K562 (cell line): ENCODE results near the gene PUM1. TPM values are rescaled to one million over a fixed set of nuclear protein-coding genes. Genes with fewer than 3 reads are reported as not detected.

ENCODE experiments used
- BDP1 ChIP-seq: IDR thresholded peaks from 3 replicates; pipeline ENCODE4 v1.6.1; 2011; ENCODE audit not compliant: insufficient read length, insufficient read depth
- CHCHD3 ChIP-seq: fragments of 250-450 bp; sonication (Bioruptor Pico); IDR thresholded peaks from 2 replicates; pipeline ENCODE4 v2.1.2; 2022; ENCODE audit warnings: mild to moderate bottlenecking
- E2F1 ChIP-seq: sonication (generic); formaldehyde crosslinking; IDR thresholded peaks from 2 replicates; pipeline ENCODE4 v1.8.1; 2023; ENCODE audit warnings: mild to moderate bottlenecking, missing genetic modification reagents, moderate library complexity
- EP300 ChIP-seq: IDR thresholded peaks from 2 replicates; pipeline ENCODE4 v1.6.1; 2012; ENCODE audit warnings: low read length, improper control_type of control experiment
- ETV1 ChIP-seq: fragments of 450-650 bp; conservative IDR thresholded peaks from 2 replicates; pipeline ENCODE4 v1.6.1; 2016; ENCODE audit warnings: missing genetic modification characterization, control low read depth, low read depth, missing compliant biosample characterization
- FOXJ3 ChIP-seq: sonication (generic); formaldehyde crosslinking; IDR thresholded peaks from 2 replicates; pipeline ENCODE4 v1.4.0; 2020; ENCODE audit warnings: mild to moderate bottlenecking, missing genetic modification reagents
- GABPA ChIP-seq: fragments of 200-800 bp; sonication (Bioruptor generic); conservative IDR thresholded peaks from 2 replicates; pipeline ENCODE4 v1.6.1; 2016; ENCODE audit warnings: low read depth, missing genetic modification characterization, missing compliant biosample characterization
- GTF2B ChIP-seq: IDR thresholded peaks from 2 replicates; pipeline ENCODE4 v1.6.1; 2011; ENCODE audit not compliant: insufficient read length; ENCODE audit errors: extremely low read depth
- KDM1A ChIP-seq, 2 experiments: fragments of 450-650 bp; IDR thresholded peaks; 2 replicates each; pipeline ENCODE4 v1.6.1; 2016; ENCODE audit warnings: mild to moderate bottlenecking in 2 of 2
- KLF1 ChIP-seq: fragments of 450-650 bp; IDR thresholded peaks from 2 replicates; pipeline ENCODE4 v1.6.1; 2016; ENCODE audit warnings: missing genetic modification characterization, missing compliant biosample characterization
- MCM3 ChIP-seq: fragments of 450-650 bp; IDR thresholded peaks from 2 replicates; pipeline ENCODE4 v1.6.1; 2016
- MNT ChIP-seq, 2 experiments: fragments of 450-650 bp; conservative IDR thresholded peaks; 2 replicates each; pipeline ENCODE4 v1.6.1; 2017; ENCODE audit warnings: mild to moderate bottlenecking in 2 of 2, moderate library complexity in 2 of 2
- NCOA2 ChIP-seq, 2 experiments: fragments of 450-650 bp; IDR thresholded peaks; 2 replicates each; pipeline ENCODE4 v1.6.1; 2018; ENCODE audit warnings: mild to moderate bottlenecking in 2 of 2, moderate library complexity in 1 of 2; ENCODE audit not compliant: partially characterized antibody in 2 of 2
- RBM15 ChIP-seq: fragments of 200-400 bp; formaldehyde crosslinking; IDR thresholded peaks from 2 replicates; pipeline ENCODE4 v1.6.1; 2018; ENCODE audit warnings: mild to moderate bottlenecking, low read length, moderate library complexity; ENCODE audit not compliant: insufficient read depth
- SAFB2 ChIP-seq: fragments of 200-400 bp; formaldehyde crosslinking; IDR thresholded peaks from 2 replicates; pipeline ENCODE4 v1.6.1; 2018; ENCODE audit warnings: borderline replicate concordance, low read length, low read depth, moderate library complexity; ENCODE audit not compliant: severe bottlenecking
- YY1 ChIP-seq, 3 experiments: IDR thresholded peaks; 2 replicates each; pipeline ENCODE4 v1.6.1; 2011; ENCODE audit warnings: low read length in 2 of 3, mild to moderate bottlenecking in 2 of 3, moderate library complexity in 2 of 3, borderline replicate concordance in 1 of 3, control low read depth in 1 of 3, low read depth in 1 of 3; ENCODE audit not compliant: insufficient read depth in 3 of 3, insufficient replicate concordance in 2 of 3, control insufficient read depth in 1 of 3, insufficient read length in 1 of 3; ENCODE audit errors: extremely low read depth in 1 of 3
- ZBTB11 ChIP-seq, 3 experiments: fragments of 200-800 bp in 1 of 3; fragments of 250-450 bp in 1 of 3; fragments of 450-650 bp in 1 of 3; sonication (Bioruptor Pico) in 1 of 3; sonication (Bioruptor generic) in 1 of 3; formaldehyde crosslinking in 1 of 3; IDR thresholded peaks; 2 replicates each; pipeline versions ENCODE4 v1.6.1 to v1.8.0; 2016 to 2022; ENCODE audit warnings: mild to moderate bottlenecking in 2 of 3, missing genetic modification characterization in 2 of 3, missing compliant biosample characterization in 1 of 3, moderate library complexity in 1 of 3
- ZNF140 ChIP-seq: fragments of 250-450 bp; sonication (Bioruptor Pico); IDR thresholded peaks from 2 replicates; pipeline ENCODE4 v1.8.0; 2021; ENCODE audit warnings: moderate library complexity, mild to moderate bottlenecking, inconsistent platforms
- ZNF175 ChIP-seq: fragments of 200-800 bp; sonication (Bioruptor generic); IDR thresholded peaks from 2 replicates; pipeline ENCODE4 v1.6.1; 2016; ENCODE audit warnings: low read depth, mild to moderate bottlenecking, missing genetic modification characterization, missing compliant biosample characterization
- polyA plus RNA-seq, 8 experiments: library from polyadenylated mRNA; depleted of rRNA in 4 of 8; stranded (reverse) in 5 of 8; unstranded in 3 of 8; fragments of >200 nt; fragmentation: Nextera tagmentation in 2 of 8; fragmentation: Illumina TruSeq in 1 of 8; extraction: Ambion mirVana in 2 of 8; extraction: Trizol in 1 of 8; gene quantifications; 2 replicates each; pipeline versions ENCODE4 v1.2.1 to v1.2.3, GENCODE V29; 2011 to 2014; ENCODE audit warnings: inconsistent platforms in 1 of 8, missing spikeins in 1 of 8
- total RNA-seq, 7 experiments: library from RNA; depleted of rRNA in 6 of 7; stranded (reverse); fragments of >200 nt in 6 of 7; fragmentation: Illumina TruSeq in 2 of 7; extraction: Trizol in 2 of 7; gene quantifications; 2 replicates each; pipeline versions ENCODE4 v1.2.1 to v1.2.3, GENCODE V29; 2011 to 2021; ENCODE audit warnings: low replicate concordance in 1 of 7

The PUM1 gene
- total and polyA plus RNA-seq, 9 of the 15 experiments (the other 6 are each of a cell fraction or from before 2014, with no cell fraction given): 37.7 to 104 (median 55.7) TPM

GRCh38 chr1:30899577-30900389 is 165.7 kb downstream of the PUM1 start (continued):
- TF ChIP-seq MNT (conservative IDR thresholded peaks at IDR 0.05): 0 out of 4 replicates have a peak, but pooled peaks of 1 of the 2 experiments have one; percentile 10
- no peak for TF ChIP-seq KLF1
- TF ChIP-seq E2F1 (CRISPR knock-in tag): no peak
- no peak for TF ChIP-seq FOXJ3
- TF ChIP-seq BDP1: no peak
- TF ChIP-seq KDM1A (IDR thresholded peaks at IDR 0.05): peak in 1 of 2 experiments; percentile 68; a peak in 3 of 4 replicates
- TF ChIP-seq NCOA2 (IDR thresholded peaks at IDR 0.05; ENCODE audit: partially characterized antibody in 2 of 2): no peak
- TF ChIP-seq EP300: no peak
- no peak for TF ChIP-seq RBM15
- no peak for TF ChIP-seq GABPA (tag)
- TF ChIP-seq ZNF140 (CRISPR knock-in tag): no peak
- TF ChIP-seq ETV1: no peak
- TF ChIP-seq ZBTB11 (CRISPR knock-in tag; IDR thresholded peaks at IDR 0.05): 0 out of 6 replicates have a peak, but pooled peaks of 1 of the 3 experiments have one; percentile 34
- TF ChIP-seq CHCHD3 (CRISPR knock-in tag): no peak
- TF ChIP-seq MCM3: no peak
- TF ChIP-seq YY1 (IDR thresholded peaks at IDR 0.05; ENCODE audit: borderline replicate concordance in 1 of 3, control insufficient read depth in 1 of 3, extremely low read depth in 1 of 3, insufficient read depth in 3 of 3, insufficient read length in 1 of 3, insufficient replicate concordance in 2 of 3, low read depth in 1 of 3, low read length in 2 of 3): no peak
- TF ChIP-seq SAFB2: no peak
- TF ChIP-seq GTF2B: no peak
- TF ChIP-seq ZNF175 (CRISPR knock-in tag): peak; percentile 56; the same call in 1 of the 2 replicates
